HTR-8/SVneo (cell line): Measurements from ENCODE around the gene ANKLE1.
"Not testable (repeated sequence)": the region's sequence is repeated elsewhere in the genome, so short reads cannot be mapped to it uniquely, and the experiment has no call there.

ENCODE experiments used
- DNase-seq: peaks from one replicate; pipeline ENCODE4 v3.0.0; 2011; ENCODE audit warnings: low spot score, mixed read lengths; ENCODE audit not compliant: insufficient read length
- FAIRE-seq: peaks from 2 replicates; lab custom pipeline; 2011; peaks lifted over from hg19 to GRCh38; lab: Jason Lieb, UNC

Gene ANKLE1

GRCh38 chr19:17275441-17276175 is 6.1 kb upstream of the ANKLE1 start:
- no peak for DNase-seq
- no peak for FAIRE-seq

- DNase-seq (no peak), FAIRE-seq (no peak)
Observed at GRCh38 chr19:17279436-17279835, 2.3 kb upstream of the ANKLE1 start.

- DNase-seq (peak; percentile 90), FAIRE-seq (peak; percentile 92)
Observed at GRCh38 chr19:17282488-17283125, 906 bp downstream of the ANKLE1 start.

- FAIRE-seq (no peak), DNase-seq (no peak)
Observed at GRCh38 chr19:17283504-17283996, 1.8 kb downstream of the ANKLE1 start.

GRCh38 chr19:17285415-17286135 is 3.9 kb downstream of the ANKLE1 start:
- no peak for DNase-seq

GRCh38 chr19:17286263-17286662 is 4.6 kb downstream of the ANKLE1 start:
- FAIRE-seq (no peak), DNase-seq (no peak)

More at GRCh38 chr19:17285415-17286135, 3.9 kb downstream of the ANKLE1 start:
- no peak for FAIRE-seq

- FAIRE-seq: no peak
Observed at GRCh38 chr19:17286752-17287151, 5.1 kb downstream of the ANKLE1 start.

GRCh38 chr19:17289489-17289888 is 7.8 kb downstream of the ANKLE1 start:
- no peak for FAIRE-seq
- DNase-seq: peak; percentile 60

More at GRCh38 chr19:17286752-17287151, 5.1 kb downstream of the ANKLE1 start:
- no peak for DNase-seq

GRCh38 chr19:17292301-17293074 is 10.8 kb downstream of the ANKLE1 start:
- DNase-seq: peak; percentile 85
- no peak for FAIRE-seq

GRCh38 chr19:17293605-17294004 is 11.9 kb downstream of the ANKLE1 start:
- no peak for FAIRE-seq
- no peak for DNase-seq

- DNase-seq (no peak), FAIRE-seq (no peak)
Observed at GRCh38 chr19:17294051-17294891, 12.6 kb downstream of the ANKLE1 start.

- FAIRE-seq, DNase-seq: not testable (repeated sequence)
Observed at GRCh38 chr19:17295551-17295950, 13.8 kb downstream of the ANKLE1 start.

GRCh38 chr19:17296273-17296672 is 14.6 kb downstream of the ANKLE1 start:
- FAIRE-seq: no peak
- DNase-seq: peak; percentile 71

GRCh38 chr19:17296976-17297375 is 15.3 kb downstream of the ANKLE1 start:
- FAIRE-seq: no peak
- no peak for DNase-seq

GRCh38 chr19:17300992-17301619 is 19.4 kb downstream of the ANKLE1 start:
- DNase-seq (no peak), FAIRE-seq (no peak)

GRCh38 chr19:17302391-17303166 is 20.9 kb downstream of the ANKLE1 start:
- FAIRE-seq (no peak), DNase-seq (no peak)

GRCh38 chr19:17303167-17303939 is 21.7 kb downstream of the ANKLE1 start, which contains the start of gene ABHD8:
Gene ABHD8 (minus strand): TSS chr19:17303425. CDS start chr19:17301616, 1,809 bp downstream.
- peak; percentile 95 for FAIRE-seq
- peak; percentile 97 for DNase-seq
